MM.1S (cell line): Measurements from ENCODE around the gene SH3BP4.

Source experiments
- CTCF ChIP-seq: fragments of 300-600 bp; sonication (generic); IDR thresholded peaks from 2 replicates; pipeline ENCODE4 v1.5.1; 2016; ENCODE audit warnings: antibody characterized with exemption, low read length, mixed read lengths
- EZH2 ChIP-seq: fragments of 300-600 bp; sonication (generic); optimal IDR thresholded peaks from 2 replicates; pipeline ENCODE3; 2017; ENCODE audit warnings: low read depth, mild to moderate bottlenecking, antibody characterized with exemption, low read length, mixed read lengths
- EZH2phosphoT487 ChIP-seq: fragments of 300-600 bp; sonication (generic); IDR thresholded peaks from 2 replicates; pipeline ENCODE4 v1.6.1; 2018; ENCODE audit warnings: antibody characterized with exemption, low read length

GRCh38 chr2:234991793-234992192, 40.0 kb downstream of the SH3BP4 start:
- no peak for TF ChIP-seq EZH2
- no peak for TF ChIP-seq CTCF
- TF ChIP-seq EZH2phosphoT487 = no peak
